OCI-LY7 (cell line): ENCODE measurements around the gene NECAB2. TPM values are rescaled to one million over a fixed set of nuclear protein-coding genes. Genes with fewer than 3 reads are reported as not detected.

Experiments used
- BruUV-seq: library from RNA; stranded (reverse); fragments of 400-500 nt; replicated peaks from 2 replicates; lab custom pipeline; 2021; lab: Mats Ljungman, UMichigan
- CTCF ChIA-PET: fragments of 300-600 bp; sonication (Branson Sonifier 250); formaldehyde crosslinking; loops from one replicate; lab custom pipeline; 2022; ENCODE audit warnings: antibody characterized with exemption; ENCODE audit not compliant: unreplicated experiment; lab: Charles Lee
- POLR2A ChIA-PET: fragments of 300-600 bp; sonication (Branson Sonifier 250); formaldehyde crosslinking; loops from one replicate; lab custom pipeline; 2022; ENCODE audit warnings: antibody characterized with exemption; lab: Charles Lee
- DNase-seq: peaks from one replicate; pipeline ENCODE4 v3.0.0-alpha.2; 2015; ENCODE audit warnings: low spot score
- H2AFZ ChIP-seq: fragments of 200-600 bp; sonication (generic), shearing (Covaris generic); 2 replicates; pipeline ENCODE4 v1.6.1; 2014; ENCODE audit warnings: mild to moderate bottlenecking, antibody characterized with exemption, low read length, moderate library complexity
- H3K27ac ChIP-seq: fragments of 200-600 bp; sonication (generic); 2 replicates; pipeline ENCODE4 v1.5.1; 2014; ENCODE audit warnings: mixed run types, low read depth, mild to moderate bottlenecking, moderate library complexity, low read length, inconsistent platforms; ENCODE audit not compliant: poor library complexity, severe bottlenecking
- H3K36me3 ChIP-seq: fragments of 200-600 bp; sonication (generic); 2 replicates; pipeline ENCODE4 v1.6.1; 2014; ENCODE audit warnings: mild to moderate bottlenecking, antibody characterized with exemption, low read length, moderate library complexity, mixed read lengths; ENCODE audit not compliant: insufficient read depth
- H3K4me1 ChIP-seq: fragments of 200-600 bp; sonication (generic); 2 replicates; pipeline ENCODE4 v1.5.1; 2014; ENCODE audit warnings: mild to moderate bottlenecking, low read length; ENCODE audit not compliant: insufficient read depth, poor library complexity, severe bottlenecking
- H3K4me2 ChIP-seq: fragments of 200-600 bp; sonication (generic); 2 replicates; pipeline ENCODE4 v1.6.1; 2014; ENCODE audit warnings: mild to moderate bottlenecking, low read length
- H3K4me3 ChIP-seq: fragments of 200-600 bp; sonication (generic); 2 replicates; pipeline ENCODE4 v1.5.1; 2014; ENCODE audit warnings: mild to moderate bottlenecking, low read depth, low read length; ENCODE audit not compliant: poor library complexity, severe bottlenecking
- H3K79me2 ChIP-seq: fragments of 200-600 bp; sonication (generic); 2 replicates; pipeline ENCODE4 v1.6.1; 2016; ENCODE audit warnings: low read depth, mild to moderate bottlenecking, low read length, moderate library complexity, mixed read lengths; ENCODE audit not compliant: insufficient read depth
- H3K9me2 ChIP-seq: fragments of 200-600 bp; sonication (generic); 2 replicates; pipeline ENCODE4 v1.6.1; 2016; ENCODE audit warnings: mild to moderate bottlenecking, low read length, mixed read lengths; ENCODE audit not compliant: insufficient read depth
- H3K9me3 ChIP-seq: fragments of 200-600 bp; sonication (generic); 2 replicates; pipeline ENCODE4 v1.6.1; 2014; ENCODE audit warnings: mild to moderate bottlenecking, mixed run types, low read length, mixed read lengths
- H4K20me1 ChIP-seq: fragments of 200-600 bp; sonication (generic); 2 replicates; pipeline ENCODE4 v1.6.1; 2014; ENCODE audit warnings: mild to moderate bottlenecking, antibody characterized with exemption, low read length, moderate library complexity, mixed read lengths; ENCODE audit not compliant: insufficient read depth
- EZH2phosphoT487 ChIP-seq: fragments of 200-600 bp; sonication (generic); IDR thresholded peaks from 2 replicates; pipeline ENCODE4 v1.6.1; 2018; ENCODE audit warnings: low read depth, borderline replicate concordance, mild to moderate bottlenecking, mixed run types, antibody characterized with exemption, low read length, moderate library complexity, mixed read lengths
- intact Hi-C: fragments of 100-400 bp; cut with micrococcal nuclease; formaldehyde crosslinking; loops from one replicate; pipeline ENCODE4 v1.10.0; 2022; ENCODE audit not compliant: unreplicated experiment
- total RNA-seq, 2 experiments: library from RNA; depleted of rRNA in 1 of 2; stranded (reverse); fragments of >200 nt in 1 of 2; shearing (Covaris generic) in 1 of 2; gene quantifications; 2 replicates each; pipeline ENCODE4 v1.2.3, GENCODE V29; 2014 to 2022
- TF ChIP-seq, protein P1 (sequence below): fragments of 200-600 bp; sonication (generic); conservative IDR thresholded peaks from 2 replicates; pipeline ENCODE4 v1.5.1; 2014; ENCODE audit warnings: mild to moderate bottlenecking, antibody characterized with exemption, low read length, moderate library complexity, mixed read lengths

The NECAB2 gene
- total RNA-seq, 2 experiments from 2014 or later = not detected

DNA sequence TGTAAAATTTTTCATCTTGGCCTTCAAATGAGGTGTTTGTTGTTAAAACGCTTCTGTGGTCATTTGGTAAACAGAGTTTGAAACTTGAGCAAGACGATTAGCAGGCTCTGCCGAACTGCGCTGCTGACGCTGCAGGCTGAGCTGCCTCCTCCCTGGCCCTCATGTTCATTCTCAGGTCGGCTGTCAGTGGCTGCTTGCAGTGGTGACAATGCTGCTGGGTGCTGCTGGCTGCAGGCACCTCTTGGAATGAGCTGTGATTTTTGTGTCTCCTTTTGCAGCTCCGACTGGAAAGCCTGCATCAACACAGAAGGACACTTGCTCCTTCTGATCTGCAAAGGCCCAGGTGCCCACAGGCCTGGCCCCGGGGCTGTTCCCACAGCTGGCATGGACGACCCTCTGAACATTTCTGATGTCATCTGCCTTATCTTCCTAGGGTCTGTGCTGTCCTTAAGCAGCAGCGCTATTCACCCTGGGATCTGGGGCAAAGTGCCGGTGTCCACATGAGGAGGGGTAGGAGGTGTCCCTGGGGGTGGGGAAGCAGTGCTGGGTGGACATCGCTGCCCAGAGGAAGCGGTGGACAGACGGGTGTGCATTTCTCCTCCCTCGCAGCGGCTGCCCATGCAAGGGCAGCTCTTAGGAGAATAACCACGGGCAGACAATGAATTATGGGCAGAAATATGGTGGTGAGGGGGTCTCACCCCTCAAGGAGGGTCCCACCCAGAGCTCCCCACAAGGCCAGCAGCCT, 38.1 kb upstream of the NECAB2 start:
- no peak overlapping the region for H2AFZ ChIP-seq
- ChIA-PET POLR2A (interaction anchor here (0.8 kb wide), 1 partner anchor 10 kb away, joined by 3 read pairs; no protein-coding TSS in a partner anchor), CTCF (no interaction called here)
- H3K4me3 ChIP-seq = no peak overlapping the region
- no peaks in the 10 kb centered on the region for H4K20me1 ChIP-seq
- H3K9me3 ChIP-seq = no peaks in the 10 kb centered on the region
- DNase-seq = no peak
- intact Hi-C loops = no loop called here
- no peaks in the 10 kb centered on the region for H3K36me3 ChIP-seq
- no peak overlapping the region for H3K4me2 ChIP-seq
- no TSS peak for BruUV-seq
- no peaks in the 10 kb centered on the region for H3K9me2 ChIP-seq
- no peaks in the 10 kb centered on the region for H3K4me1 ChIP-seq
- no peaks in the 10 kb centered on the region for H3K79me2 ChIP-seq
- H3K27ac ChIP-seq = no peak overlapping the region
- TF ChIP-seq, protein P1, sequence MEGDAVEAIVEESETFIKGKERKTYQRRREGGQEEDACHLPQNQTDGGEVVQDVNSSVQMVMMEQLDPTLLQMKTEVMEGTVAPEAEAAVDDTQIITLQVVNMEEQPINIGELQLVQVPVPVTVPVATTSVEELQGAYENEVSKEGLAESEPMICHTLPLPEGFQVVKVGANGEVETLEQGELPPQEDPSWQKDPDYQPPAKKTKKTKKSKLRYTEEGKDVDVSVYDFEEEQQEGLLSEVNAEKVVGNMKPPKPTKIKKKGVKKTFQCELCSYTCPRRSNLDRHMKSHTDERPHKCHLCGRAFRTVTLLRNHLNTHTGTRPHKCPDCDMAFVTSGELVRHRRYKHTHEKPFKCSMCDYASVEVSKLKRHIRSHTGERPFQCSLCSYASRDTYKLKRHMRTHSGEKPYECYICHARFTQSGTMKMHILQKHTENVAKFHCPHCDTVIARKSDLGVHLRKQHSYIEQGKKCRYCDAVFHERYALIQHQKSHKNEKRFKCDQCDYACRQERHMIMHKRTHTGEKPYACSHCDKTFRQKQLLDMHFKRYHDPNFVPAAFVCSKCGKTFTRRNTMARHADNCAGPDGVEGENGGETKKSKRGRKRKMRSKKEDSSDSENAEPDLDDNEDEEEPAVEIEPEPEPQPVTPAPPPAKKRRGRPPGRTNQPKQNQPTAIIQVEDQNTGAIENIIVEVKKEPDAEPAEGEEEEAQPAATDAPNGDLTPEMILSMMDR = no peak
- TF ChIP-seq EZH2phosphoT487 = no peak

DNA sequence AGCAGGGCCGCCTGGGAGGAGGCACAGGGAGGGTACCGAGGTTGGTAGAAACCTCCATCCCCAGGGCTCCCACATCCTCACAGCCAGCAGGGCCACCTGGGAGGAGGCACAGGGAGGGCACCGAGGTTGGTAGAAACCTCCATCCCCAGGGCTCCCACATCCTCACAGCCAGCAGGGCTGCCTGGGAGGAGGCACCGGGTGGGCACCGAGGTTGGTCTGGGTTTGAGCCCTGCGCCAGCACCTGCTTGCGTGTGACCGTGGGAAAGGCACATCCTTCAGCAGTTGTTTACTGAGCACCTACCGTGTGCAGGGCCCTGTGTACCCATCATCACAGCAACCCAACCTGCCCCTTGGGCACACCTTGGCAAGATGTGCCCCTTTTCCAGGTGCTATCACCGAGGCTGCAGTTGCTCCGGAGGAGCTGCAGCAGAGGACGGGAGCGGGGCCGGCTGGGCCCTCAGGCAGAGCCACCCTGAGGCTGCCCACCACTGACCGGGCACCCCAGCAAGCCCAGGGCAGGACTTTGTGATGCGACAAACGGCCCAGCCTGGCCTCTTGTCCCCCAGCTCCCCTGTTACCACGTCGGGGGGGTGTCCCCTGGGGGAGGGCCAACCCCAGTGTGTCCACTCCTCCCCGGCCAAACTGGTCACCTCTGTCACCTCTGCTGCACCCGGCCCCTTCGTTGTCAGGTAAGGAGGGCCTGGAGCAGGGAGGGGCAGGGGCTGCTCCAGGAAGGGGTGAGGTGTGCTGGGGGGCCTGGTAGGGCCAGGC, 37.1 kb upstream of the NECAB2 start:
- H3K4me3 ChIP-seq = no peak overlapping the region
- no peaks in the 10 kb centered on the region for H3K9me3 ChIP-seq
- H3K79me2 ChIP-seq = no peaks in the 10 kb centered on the region
- ChIA-PET POLR2A (no interaction called here), CTCF (no interaction called here)
- TF ChIP-seq, protein P1 = no peak
- no peak for TF ChIP-seq EZH2phosphoT487
- no peak for DNase-seq
- no peaks in the 10 kb centered on the region for H3K4me1 ChIP-seq
- no peaks in the 10 kb centered on the region for H4K20me1 ChIP-seq
- H3K9me2 ChIP-seq = no peaks in the 10 kb centered on the region
- intact Hi-C loops = no loop called here
- H3K27ac ChIP-seq = no peak overlapping the region
- H3K36me3 ChIP-seq = no peaks in the 10 kb centered on the region
- H2AFZ ChIP-seq = no peak overlapping the region
- no TSS peak for BruUV-seq
- no peak overlapping the region for H3K4me2 ChIP-seq

DNA sequence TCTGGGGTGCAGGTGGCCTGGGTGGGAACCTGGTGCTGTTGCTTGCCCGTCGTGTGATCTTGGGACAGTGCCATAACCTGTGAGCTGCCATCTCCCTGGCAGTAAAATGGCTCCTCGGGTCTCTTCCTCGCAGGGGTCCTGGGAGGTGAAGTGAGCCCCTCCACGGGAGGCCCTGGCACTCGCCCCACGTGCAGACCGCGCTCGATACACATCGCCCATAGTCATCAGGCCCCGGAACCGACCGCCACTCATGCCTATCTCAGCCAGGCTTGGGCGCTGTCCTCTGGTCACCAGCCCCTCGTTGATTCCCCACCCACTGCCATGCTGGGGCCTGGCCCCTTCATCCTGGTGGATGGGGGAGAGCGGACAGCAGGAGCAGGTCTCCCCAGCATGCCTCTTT, 36.5 kb upstream of the NECAB2 start:
- no peak overlapping the region for H2AFZ ChIP-seq
- TF ChIP-seq, protein P1 = no peak
- intact Hi-C loops = no loop called here
- H3K4me1 ChIP-seq = no peaks in the 10 kb centered on the region
- H3K4me2 ChIP-seq = no peak overlapping the region
- no peaks in the 10 kb centered on the region for H3K9me3 ChIP-seq
- BruUV-seq = no TSS peak
- no peak for DNase-seq
- H3K27ac ChIP-seq = no peak overlapping the region
- ChIA-PET POLR2A (no interaction called here), CTCF (no interaction called here)
- no peaks in the 10 kb centered on the region for H4K20me1 ChIP-seq
- no peaks in the 10 kb centered on the region for H3K79me2 ChIP-seq
- H3K36me3 ChIP-seq = no peaks in the 10 kb centered on the region
- H3K4me3 ChIP-seq = no peak overlapping the region
- no peaks in the 10 kb centered on the region for H3K9me2 ChIP-seq
